Measurements from ENCODE around the gene ATP7A.
"Not testable (repeated sequence)": the region's sequence is repeated elsewhere in the genome, so short reads cannot be mapped to it uniquely, and the experiment has no call there.

The ATP7A gene

DNA sequence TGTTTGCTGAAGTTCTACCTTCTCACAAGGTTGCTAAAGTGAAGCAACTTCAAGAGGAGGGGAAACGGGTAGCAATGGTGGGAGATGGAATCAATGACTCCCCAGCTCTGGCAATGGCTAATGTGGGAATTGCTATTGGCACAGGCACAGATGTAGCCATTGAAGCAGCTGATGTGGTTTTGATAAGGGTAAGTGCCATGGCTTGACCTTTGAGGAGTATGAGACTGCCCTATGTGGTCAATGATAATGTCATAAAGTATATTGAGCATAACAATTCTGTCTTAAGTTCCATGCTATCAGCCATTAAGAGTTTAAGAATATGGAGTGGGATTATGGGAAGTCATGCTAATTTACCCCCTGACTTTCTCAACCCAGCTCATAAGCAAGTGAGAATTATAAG lies 132.1 kb downstream of the ATP7A start:
- no peak for DNase-seq

DNA sequence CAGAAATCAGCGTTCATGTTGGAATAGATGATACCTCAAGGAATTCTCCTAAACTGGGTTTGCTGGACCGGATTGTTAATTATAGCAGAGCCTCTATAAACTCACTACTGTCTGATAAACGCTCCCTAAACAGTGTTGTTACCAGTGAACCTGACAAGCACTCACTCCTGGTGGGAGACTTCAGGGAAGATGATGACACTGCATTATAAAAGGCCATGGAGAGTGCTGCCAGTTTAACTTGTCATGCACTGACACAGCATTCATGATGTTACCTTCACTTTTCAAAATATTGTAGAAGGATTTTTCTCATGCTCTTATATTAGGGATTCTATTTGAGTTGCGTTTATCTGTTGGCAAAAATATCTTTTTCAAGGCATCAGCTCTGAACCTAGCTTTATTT lies 135.9 kb downstream of the ATP7A start:
- no peak for DNase-seq

DNA sequence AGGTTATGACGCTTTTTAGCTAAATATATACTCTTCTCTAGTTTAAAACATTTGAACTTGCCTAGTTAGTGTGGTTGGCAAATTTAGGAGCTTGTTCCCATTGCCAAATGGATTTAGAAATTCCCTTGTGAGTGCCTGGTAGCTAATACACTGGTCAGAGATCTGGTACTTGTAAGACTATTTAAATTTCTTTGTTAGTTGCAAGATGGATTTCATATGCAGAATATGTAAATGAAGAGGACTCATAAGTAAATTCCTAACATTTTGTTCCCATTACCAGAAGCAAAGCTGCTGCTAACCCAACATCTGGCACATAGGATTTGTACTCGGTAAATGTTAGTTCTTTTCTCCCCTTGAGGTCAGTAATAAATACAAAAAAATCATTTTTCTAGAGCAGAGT lies 137.6 kb downstream of the ATP7A start:
- DNase-seq: no peak

DNA sequence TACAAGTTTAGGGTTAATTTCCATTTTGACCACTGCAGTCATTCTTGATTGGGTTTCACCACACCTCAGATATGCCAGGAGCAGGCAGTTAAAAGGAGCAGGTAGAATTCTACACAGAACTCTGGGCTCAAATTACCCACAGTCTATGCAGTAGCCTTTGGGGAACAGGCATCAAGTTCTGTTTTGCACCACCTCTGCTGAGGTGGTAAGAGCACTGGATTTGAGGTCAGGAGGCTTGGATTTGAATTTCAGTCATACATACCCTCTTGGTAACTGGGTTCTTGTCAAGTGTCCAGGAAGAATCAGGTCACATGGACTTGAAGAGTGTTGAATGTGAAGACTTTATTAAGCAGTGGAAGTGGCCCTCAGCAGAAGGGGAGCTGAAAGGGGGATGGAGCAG lies 153.2 kb downstream of the ATP7A start:
- DNase-seq: no peak

DNA sequence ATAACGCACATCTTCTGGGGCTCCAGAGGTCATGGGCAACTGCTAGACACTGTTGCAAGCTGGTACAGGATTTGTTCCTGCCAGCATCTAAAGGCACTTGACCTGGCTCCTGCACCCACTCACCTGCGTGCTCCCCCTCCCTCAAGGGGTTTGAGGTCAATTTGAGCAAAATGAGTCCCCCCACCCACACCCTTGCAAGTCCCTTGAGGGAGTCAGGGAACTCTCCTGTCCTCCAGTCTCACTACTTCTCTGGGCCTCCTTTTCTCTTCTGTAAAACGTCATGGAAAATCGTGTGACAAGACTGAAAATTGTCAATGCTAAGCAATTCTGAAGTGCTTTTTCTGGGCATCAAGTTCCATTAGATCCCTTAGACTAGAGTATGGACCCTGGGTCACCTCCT lies 153.7 kb downstream of the ATP7A start:
- DNase-seq: no peak

DNA sequence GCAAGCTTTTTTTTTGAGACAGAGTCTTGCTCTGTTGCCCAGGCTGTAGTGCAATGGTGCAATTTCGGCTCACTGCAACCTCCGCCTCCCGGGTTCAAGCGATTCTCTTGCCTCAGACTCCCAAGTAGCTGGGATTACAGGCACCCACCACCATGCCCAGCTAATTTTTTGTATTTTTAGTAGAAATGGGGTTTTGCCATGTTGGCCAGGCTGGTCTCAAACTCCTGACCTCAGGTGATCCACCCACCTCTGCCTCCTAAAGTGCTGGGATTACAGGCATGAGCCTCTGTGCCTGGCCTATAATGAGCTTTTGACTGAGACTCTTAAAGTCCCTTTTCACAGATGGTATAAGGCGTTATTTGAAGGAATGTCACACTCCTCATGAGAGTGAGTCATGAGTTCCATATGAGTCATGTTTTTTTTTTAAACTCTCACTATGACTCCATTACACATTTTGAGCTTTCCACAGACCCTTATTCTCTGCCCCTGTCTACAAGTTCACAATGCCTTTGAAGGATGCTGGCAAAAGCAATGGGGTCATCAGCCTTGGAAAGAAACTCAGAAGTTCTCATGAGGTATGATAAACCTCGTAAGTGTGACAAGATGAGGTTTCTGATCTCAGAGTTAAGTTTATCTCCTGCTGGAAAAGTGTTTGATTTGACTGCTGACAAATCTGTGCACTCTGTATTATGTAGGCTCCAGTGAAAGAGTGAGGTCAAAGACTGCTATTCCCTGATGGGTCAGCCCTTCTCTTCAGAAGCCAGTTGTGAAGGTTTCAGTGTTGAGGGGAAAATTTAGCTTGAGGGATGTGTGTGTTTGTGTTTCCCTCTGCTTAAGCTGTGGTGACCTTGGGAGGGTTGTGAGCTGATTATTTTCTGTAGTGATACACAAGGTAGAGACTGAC lies 154.5 kb downstream of the ATP7A start:
- DNase-seq: not testable (repeated sequence)

DNA sequence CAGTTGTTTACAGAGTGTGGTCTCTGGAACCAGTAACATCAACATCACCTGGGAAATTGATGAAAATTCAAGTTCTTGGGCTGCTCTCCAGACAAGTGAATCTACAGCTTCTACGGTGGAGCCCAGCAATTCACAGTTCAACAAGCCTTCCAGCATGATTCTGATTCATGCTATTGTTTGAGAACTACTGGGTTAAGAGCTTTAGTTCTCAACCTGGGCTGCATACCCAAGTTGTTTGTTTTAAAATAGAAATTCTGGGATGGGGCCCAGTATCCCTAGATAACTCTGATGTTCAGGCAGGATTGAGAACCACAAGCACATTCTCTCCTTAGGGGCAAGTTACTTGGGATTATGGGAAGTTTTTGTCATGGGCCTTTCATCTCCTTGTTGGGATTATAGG lies 155.6 kb downstream of the ATP7A start:
- no peak for DNase-seq

DNA sequence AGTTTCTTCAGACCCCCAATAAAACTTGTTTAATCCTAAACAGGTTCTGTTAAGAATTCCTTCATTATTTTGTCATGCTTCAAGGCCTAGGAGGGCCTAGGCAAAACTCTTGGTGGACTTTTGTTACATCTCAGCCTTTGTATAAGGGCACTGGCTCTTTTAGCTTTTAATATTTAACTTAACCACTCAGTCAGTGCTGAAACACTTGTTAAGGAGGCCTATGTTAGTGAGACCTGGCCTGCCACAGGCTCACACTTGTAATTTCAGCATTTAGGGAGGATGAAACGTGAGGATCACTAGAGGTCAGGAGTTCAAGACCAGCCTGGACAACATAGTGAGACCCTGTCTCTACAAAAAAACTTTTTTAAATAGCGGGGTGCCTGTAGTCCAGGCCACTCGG lies 160.8 kb downstream of the ATP7A start:
- no peak for DNase-seq

DNA sequence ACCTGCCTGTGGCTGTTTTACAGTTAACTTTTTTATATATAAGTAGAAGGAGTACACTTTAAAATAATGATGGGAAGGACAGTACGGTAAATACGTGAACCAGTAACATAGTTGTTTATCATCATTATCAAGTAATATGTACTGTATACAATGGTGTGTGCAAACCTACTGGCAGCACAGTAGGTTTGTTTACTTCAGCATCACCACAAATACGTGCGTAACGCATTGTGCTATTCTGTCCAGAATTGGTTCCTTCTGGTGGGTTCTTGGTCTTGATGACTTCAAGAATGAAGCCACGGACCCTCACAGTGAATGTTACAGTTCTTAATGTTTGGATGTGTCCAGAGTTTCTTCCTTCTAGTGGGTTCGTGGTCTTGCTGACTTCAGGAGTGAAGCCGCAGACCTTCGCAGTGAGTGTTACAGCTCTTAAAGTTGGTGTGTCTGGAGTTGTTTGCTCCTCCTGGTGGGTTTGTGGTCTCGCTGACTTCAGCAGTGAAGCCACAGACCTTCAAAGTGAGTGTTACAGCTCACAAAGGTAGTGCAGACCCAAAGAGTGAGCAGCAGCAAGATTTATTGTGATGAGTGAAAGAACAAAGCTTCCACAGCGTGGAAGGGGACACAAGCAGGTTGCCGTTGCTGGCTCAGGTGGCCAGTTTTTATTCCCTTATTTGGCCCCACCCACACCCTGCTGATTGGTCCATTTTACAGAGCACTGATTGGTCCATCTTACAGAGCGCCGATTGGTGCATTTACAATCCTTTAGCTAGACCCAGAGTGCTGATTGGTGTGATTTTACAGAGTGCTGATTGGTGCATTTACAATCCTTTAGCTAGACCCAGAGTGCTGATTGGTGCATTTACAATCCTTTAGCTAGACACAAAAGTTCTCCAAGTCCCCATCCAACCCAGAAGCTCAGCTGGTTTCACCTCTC lies 162.9 kb downstream of the ATP7A start:
- DNase-seq: not testable (repeated sequence)

DNA sequence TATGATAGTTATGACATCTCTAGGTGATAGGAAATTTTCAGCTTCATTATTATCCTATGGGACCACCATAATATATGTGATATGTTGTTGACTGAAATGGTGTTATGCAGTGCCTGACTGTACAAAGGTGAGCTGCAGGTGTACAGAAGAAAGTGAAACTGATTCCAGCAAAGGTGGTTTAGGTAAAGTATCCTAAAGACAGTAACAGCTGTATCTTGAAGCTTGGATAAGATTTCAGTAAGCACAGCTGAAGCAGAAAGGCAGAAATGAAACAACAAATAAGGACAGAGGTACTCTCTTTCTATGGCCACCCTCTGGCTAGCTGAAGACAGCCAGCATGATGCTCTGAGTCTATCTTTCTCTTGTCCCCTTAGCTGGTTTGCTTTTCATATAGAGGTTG lies 163.6 kb downstream of the ATP7A start:
- no peak for DNase-seq

DNA sequence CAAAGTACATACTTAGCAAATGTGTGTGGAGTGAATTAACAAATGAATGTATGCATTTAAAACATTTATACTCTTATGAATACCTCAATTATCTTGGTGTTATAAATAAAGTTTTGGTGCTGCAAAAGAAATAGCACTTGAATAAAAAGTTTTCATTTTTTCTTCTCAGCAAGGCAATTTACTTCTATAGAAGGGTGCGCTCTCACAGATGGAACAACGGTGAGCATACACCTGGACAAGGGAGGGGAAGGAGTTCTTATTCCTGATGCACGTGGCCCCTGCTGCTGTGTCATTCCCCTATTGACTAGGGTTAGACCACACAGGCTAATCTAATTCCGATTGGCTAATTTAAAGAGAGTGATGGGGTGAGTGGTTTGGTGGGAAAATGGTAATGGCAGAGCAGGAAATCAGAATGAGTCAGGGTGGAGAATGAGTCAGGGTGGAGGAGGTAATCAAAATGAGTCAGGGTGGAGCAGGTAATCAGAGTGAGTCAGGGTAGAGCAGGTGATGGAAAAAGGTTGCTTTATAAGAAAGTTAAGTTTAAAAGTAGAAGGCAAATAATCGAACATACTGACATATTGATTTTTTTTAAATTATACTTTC lies 165.4 kb downstream of the ATP7A start:
- DNase-seq: no peak

DNA sequence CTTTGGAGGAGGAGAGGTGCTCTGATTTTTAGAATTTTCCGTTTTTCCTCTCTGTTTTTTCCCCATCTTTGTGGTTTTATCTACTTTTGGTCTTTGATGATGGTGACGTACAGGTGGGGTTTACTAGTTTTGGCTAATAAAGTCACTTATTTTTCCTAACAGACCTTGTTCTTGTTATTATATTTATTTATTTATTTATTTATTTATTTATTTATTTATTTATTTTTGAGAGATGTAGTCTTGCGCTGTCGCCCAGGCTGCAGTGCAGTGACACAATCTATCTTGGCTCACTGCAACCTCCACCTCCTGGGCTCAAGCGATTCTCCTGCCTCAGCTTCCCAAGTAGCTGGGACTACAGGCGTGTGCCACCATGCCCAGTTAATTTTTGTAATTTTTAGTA lies 170.9 kb downstream of the ATP7A start:
- not testable (repeated sequence) for DNase-seq

DNA sequence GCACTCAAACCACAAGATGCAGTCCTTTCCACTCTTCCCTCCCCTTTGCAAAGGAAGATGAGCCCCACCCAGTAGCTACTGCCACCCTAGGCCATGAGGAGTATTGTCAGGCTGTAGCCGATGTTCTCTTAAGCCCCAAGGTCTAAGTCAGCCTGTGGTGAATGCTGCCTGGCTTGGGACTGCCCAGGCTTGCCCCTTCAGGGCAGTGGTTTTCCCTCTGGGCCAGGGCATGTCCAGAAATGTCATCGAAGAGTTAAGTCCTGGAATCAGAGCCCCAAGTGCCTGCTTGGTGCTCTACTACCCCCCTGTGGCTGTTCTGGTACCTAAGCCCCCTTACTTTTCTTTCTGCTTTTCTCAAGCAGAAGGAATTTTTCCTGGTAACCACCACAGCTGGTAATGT lies 181.8 kb downstream of the ATP7A start:
- no peak for DNase-seq

DNA sequence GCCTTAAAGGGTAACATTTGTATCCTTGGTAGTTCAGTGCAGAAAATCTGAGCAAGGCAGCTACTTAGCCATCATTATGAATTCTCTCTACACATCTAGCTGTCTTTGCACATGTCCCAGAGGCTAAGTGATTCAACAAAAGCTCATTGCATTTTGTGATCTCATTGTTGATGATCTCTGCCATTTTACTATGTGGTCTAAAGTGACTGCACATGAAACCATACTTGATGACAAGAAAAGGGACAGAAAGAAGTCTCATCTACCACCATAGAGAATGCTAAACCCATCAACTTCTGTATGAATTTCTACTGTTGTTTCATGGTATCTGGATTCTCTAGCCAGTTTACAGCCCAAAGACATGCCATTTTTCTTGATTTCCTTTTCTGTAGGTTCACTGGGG lies 187.6 kb downstream of the ATP7A start:
- DNase-seq: no peak

Measured in DMS153 (cell line).